DMS114 treated with DMSO at 0.1 percent for 48 hours (cell line): ENCODE results near the gene NPB.

ENCODE experiments used
- DNase-seq: peaks from one replicate; lab custom pipeline; 2025; ENCODE audit not compliant: unreplicated experiment; lab: John Stamatoyannopoulos, UW

Gene NPB

DNA sequence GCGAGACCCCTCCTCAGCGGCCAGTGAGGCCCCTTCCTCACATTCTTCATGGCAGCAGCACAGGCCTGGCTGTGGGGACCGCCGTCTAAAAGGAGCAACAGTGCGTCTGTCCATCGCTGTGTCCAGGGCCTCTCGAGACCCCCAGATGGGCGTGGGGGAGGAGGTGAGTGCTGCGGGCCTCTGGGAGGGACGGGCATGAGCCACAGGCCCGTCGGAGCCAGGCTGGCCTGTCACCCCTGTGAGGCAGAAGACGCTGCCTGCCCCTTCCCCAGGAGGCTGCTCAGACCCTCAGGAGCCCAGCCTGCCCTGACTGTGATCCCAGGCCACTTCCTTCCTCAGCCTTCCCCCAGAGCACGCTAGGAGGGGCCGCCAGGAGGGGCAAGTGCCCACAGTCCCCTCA is 37.2 kb downstream of the NPB start:
- DNase-seq, result no peak

GRCh38 chr17:81939881-81940385 is 37.9 kb downstream of the NPB start:
- no peak for DNase-seq

- DNase-seq, result no peak
Observed at GRCh38 chr17:81940538-81941483, 38.8 kb downstream of the NPB start.

DNA sequence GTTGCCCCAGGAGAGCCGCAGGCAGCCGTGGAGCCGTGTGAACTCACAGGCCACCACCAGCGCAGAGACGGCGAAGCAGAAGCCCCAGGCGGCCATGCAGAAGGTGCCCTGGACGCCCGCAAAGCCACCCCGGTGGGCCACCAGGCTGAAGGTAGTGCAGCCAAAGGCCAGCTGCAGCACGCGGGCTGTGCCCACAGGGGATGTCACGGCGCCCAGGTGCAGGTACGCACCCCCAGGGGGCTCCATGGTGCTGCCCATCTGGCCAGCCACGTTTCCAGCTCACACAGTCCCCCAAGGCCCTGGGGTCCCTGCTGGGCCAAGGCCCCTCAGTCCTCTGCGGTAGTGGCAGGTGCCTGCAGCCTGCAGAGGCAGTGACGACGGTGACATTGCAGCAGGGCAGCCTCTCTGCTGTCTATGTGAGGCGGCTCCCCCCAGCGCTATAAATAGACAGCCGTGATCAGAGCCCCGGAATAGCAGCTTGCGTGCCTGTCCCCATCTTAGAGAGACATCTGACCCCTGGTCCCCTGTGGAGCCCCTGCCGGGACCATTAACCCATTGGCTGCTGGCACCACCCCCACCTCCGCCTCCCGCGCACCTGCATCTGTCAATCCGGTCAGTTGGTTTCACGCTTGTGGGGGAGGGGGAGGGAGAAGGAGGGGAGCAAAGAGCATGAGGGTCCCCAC is 39.6 kb downstream of the NPB start:
- no peak for DNase-seq

DNA sequence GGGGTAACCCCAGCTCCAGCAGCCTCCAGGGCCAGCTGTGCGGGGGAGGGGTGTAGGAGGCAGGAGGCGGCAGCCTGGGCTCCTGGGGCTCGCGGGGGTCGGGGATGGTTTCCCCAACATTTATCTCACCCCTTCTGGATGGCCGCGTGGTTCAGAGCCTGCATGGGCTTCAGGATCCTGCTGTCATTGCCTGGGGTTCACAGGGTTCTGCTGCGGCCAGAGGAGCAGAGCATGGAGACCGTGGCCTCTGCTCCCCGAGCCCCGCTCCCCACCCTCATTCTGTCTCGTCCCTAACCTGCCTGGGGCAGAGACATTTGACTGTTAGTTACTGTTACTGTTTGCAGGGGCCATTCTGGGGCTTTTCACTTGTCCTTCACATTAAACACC is 40.1 kb downstream of the NPB start:
- DNase-seq, result no peak

DNA sequence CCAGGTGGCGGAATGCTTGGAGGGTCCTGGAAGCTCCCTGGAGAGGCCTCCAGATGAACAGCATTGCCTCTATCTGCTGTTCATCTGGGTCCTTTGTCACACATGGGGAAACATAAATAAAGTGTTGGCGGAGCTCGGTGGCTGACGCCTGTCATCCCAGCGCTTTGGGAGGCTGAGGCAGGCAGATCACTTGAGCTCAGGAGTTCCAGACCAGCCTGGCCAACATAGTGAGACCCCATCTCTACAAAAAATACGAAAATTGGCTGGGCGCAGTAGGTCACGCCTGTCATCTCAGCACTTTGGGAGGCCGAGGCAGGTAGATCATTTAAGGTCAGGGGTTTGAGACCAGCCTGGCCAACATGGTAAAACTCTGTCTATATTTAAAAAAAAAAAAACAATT is 42.8 kb downstream of the NPB start:
- DNase-seq, result no peak

DNA sequence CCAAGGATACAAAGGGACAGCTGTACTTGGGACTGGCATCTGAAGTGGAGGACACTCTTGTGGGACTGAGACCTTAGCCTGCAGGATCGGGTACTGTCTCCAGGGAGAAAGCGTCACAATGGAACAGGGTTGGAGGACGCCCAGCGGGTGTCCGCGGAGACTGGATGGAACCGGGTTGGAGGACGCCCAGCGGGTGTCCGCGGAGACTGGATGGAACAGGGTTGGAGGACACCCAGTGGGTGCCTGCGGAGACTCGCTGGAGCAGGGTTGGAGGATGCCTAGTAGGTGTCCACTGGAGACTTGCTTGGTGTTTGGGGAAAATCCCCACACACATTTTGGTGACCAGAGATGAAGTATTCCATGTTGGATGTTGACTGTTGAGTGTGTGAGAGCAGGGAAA is 45.2 kb downstream of the NPB start, which contains the start of gene MYADML2:
MYADML2 (minus strand) TSS at position 45 of the 400 bp plus-strand sequence. CDS start 5,492 bp downstream, outside the sequence.
- no peak for DNase-seq

- DNase-seq, result no peak
Observed at GRCh38 chr17:81948635-81949378, 46.8 kb downstream of the NPB start.

DNA sequence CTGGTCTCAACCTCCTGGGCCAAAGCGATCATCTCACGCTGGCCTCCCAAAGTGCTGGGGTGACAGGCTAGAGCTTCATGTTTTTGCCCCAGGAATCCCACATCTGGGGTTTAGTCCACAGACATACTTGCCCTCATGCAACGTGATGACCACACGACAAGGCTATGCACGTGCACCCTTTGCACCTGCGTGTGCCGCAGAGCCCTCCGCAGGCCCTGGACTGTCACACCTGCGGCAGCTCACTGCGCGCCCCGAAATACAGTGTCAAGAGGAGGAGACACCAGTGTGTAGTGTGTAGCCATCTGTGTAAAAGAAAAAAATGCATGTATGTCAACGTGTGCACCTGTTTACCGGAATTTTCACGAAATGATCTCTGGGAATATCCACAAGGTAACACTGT is 48.5 kb downstream of the NPB start:
- no peak for DNase-seq

DNA sequence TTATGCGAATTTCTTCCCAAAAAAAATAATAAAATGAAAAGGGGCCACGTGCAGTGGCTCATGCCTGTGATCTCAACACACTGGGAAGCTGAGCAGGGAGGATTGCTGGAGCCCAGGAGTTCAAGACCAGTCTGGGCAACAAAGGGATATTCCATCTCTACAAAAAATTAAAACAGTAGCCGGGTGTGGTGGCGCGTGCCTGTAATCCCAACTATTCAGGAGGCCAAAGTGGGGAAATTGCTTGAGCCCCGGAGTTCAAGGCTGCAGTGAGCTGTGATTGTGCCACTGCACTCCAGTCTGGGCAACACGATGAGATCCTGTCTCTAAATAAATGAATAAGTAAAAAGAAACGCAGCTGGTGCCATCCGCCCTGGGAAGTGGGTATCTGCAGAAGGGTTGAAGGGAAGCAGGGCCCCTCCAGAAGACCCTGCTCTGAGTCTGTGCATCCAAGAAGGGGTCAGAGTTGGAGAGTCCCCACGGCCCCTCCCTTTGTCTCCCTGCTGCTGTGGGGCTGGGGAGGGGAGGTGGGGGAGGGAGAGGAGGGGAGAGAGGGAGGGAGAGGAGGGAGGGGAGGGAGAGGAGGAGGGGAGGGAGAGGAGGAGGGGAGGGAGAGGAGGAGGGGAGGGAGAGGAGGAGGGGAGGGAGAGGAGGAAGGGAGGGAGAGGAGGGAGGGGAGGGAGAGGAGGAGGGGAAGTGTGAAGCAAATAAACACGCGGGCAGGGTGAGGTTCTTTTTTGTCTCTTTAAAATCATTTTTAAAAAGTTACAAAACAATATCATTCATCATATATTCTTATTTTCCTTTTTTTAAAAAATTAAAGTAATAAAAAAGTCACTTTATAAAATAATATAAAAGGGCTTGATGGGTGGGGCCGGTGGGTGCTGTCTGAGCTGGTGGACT is 50.0 kb downstream of the NPB start:
- no peak for DNase-seq
